Cardiac septum (tissue), 1 donor: ENCODE measurements around the gene PLEKHN1. TPM values are rescaled to one million over a fixed set of nuclear protein-coding genes. Genes with fewer than 3 reads are reported as not detected.
"Not testable (repeated sequence)": the region's sequence is repeated elsewhere in the genome, so short reads cannot be mapped to it uniquely, and the experiment has no call there.

Experiments used
- DNase-seq: peaks from one replicate; pipeline ENCODE4 v3.0.0-alpha.2; 2020; ENCODE audit warnings: low spot score
- intact Hi-C: fragments of 100-400 bp; cut with DNase I; formaldehyde crosslinking; loops from one replicate; pipeline ENCODE4 v1.14.0; 2022
- total RNA-seq: library from RNA; stranded (reverse); fragmentation: NEBNext Ultra II Directional; extraction: Animal tissue kit (Norgen Biotek cat#: 25700); gene quantifications from one replicate; pipeline ENCODE4 v1.2.1, GENCODE V29; 2021
- donor health status: DM: no; HTN: no; CAD: no.

PLEKHN1 gene
- total RNA-seq, 1 donor from 2014 or later, result not detected

DNA sequence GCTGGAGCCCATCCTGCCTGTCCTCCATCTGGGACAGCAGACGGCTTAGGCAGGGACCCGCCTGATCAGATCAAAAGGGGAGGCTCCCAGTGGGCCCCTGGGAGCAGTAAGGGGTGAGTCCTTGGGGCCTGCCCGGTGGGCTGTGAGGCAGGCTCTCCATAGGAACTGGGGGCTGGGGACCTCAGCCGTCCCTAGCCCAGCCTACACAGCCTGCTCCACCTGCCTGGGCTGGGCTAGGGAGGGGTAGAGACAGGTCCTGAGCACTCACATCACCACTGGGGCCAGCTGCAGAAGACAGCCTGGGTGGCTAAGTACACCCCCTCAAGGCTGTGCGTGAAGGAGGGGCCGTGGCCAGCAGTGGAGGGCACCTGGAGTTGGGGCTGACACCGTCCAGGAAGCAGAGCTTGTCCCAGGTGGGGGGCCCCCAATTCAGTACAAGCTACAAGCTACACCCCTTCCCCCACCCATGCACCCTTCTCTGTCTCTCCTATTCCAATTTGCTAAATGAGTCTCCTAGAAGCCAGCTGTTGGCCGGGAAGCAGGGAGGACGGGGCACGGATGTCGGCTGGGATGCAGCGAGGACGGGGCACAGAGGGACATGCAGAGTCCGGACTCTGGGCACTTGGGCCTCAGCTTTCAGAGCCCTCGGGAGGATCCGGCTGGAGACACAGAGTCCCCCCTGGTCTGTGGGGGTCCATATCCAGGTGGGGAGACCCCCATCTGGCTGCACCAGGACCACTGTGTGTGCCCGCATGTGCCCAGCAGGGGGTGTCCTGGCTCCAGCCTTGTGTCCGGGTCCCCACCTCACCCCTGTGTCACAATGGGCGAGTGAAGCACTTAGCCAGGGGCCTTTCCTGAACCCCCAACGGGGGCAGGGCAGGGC, 48.8 kb downstream of the PLEKHN1 start:
- intact Hi-C loops, result loop anchor here (10.0 kb wide), 1 partner anchor 50 kb away; no protein-coding TSS in a partner anchor
- no peak for DNase-seq

DNA sequence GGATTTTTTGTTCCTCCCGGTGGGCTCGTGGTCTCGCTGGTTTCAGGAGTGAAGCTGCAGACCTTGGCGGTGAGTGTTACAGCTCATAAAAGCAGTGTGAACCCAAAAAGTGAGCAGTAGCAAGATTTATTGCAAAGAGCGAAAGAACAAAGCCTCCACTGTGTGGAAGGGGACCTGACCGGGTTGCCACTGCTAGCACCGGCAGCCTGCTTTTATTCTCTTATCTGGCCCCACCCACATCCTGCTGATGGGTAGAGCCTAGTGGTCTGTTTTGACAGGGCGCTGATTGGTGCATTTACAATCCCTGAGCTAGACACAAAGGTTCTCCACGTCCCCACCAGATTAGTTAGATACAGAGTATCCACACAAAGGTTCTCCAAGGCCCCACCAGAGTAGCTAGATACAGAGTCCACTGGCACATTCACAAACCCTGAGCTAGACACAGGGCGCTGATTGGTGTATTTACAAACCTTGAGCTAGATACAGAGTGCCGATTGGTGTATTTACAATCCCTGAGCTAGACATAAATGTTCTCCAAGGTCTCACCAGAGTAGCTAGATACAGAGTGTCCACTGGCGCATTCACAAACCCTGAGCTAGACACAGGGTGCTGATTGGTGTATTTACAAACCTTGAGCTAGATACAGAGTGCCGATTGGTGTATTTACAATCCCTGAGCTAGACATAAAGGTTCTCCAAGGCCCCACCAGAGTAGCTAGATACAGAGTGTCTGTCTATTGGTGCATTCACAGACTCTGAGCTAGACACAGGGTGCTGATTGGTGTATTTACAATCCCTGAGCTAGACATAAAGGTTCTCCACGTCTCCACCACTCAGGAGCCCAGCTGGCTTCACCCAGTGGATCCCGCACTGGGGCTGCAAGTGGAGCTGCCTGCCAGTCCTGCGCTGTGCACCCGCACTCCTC, 51.4 kb downstream of the PLEKHN1 start:
- DNase-seq, result not testable (repeated sequence)
- intact Hi-C loops, result loop anchor here (2.0 to 10.0 kb wide), 2 partner anchors 17 to 47 kb away; partner anchors contain the start of gene HES4

DNA sequence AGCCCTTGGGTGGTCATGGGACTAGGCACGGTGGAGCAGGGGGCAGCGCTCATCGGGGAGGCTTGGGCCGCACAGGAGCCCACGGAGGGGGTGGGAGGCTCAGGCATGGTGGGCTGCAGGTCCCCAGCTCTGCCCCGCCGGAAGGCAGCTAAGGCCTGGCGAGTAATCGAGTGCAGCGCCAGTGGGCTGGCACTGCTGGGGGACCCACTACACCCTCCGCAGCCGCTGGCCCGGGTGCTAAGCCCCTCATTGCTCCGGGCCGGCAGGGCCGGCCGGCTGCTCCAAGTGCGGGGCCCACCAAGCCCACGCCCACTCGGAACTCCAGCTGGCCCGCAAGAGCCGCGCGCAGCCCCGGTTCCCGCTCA, 52.0 kb downstream of the PLEKHN1 start:
- intact Hi-C loops, result loop anchor here (2.0 to 10.0 kb wide), 2 partner anchors 18 to 46 kb away; partner anchors contain the start of gene HES4

DNA sequence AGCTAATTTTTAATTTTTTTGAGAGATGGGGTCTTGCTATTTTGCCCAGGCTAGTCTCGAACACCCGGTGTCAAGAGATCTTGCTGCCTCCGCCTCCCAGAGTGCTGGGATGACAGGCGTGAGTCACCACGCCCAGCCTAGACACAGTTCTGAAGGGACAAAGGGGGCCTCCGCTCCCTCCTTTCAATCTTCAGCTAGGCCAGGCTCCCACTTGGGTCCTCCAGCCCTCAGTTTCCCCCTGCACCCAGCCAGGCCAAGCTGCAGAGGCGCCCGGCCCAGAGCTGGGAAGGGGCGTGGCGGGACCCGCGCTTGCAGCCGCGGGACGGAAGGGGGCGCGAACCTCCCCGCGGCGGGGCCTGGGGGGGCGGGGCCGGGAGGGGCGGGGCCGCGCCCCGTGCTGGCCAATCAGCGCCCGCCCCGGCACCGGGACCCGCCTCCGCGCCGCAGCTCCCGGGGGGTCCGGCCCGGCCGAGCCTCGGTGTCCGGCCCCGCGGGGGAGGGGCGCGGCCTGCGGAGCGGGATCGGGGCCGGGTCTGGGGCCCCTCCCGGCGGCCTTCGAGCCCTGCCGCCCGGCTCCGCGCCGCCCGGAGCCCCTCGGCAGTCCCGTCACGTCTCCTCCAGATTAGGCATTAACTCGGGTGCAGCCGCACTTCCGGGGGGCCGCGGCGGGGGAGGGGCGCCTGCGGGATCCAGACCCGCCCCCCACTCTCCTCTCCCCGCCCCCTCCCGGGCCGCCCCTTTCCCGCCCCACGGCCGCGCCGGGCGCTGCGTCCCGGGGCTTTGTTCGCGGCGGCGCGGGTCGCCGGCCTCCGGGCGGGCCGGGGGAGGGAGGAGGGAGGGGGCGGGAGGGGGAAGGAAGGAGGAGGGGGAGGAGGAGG, 53.1 kb downstream of the PLEKHN1 start:
- intact Hi-C loops, result loop anchor here (2.0 to 10.0 kb wide), 2 partner anchors 19 to 45 kb away; partner anchors contain the start of gene HES4
- DNase-seq, result peak; percentile 89

More for the DNA sequence above, 52.0 kb downstream of the PLEKHN1 start:
- not testable (repeated sequence) for DNase-seq

- DNase-seq, result no peak
- intact Hi-C loops, result loop anchor here (2.0 to 10.0 kb wide), 3 partner anchors 19 to 97 kb away; partner anchors contain the start of genes C1orf159 and HES4
These were observed 53.7 kb downstream of the PLEKHN1 start, which contains the start of gene AGRN for GRCh38 chr1:1020000-1020404. Gene AGRN (plus strand): TSS chr1:1020120. CDS start chr1:1020173, 53 bp downstream.

GRCh38 chr1:1020415-1021009, 54.2 kb downstream of the PLEKHN1 start:
- intact Hi-C loops, result loop anchor here (5.0 kb wide), 1 partner anchor 97 kb away; the partner anchor contains the start of gene C1orf159
- DNase-seq, result no peak

- intact Hi-C loops, result loop anchor here (5.0 kb wide), 1 partner anchor 96 kb away; the partner anchor contains the start of gene C1orf159
- no peak for DNase-seq
These were observed 55.0 kb downstream of the PLEKHN1 start for GRCh38 chr1:1021010-1021919.

DNA sequence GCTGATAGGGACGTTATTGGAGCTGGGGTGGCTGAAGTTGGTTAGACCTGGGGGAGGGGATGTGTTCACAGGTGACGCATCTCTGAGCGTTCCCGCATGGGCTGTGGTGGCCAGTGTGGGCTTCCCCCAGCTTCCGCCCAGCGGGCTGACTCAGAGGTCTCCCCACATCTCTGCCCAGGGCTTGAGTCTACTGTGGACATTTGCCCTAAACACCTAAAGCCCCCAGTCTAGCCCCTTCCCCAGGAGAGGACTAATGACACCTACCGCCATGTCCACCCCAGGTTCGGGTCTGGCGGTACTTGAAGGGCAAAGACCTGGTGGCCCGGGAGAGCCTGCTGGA, 55.6 kb downstream of the PLEKHN1 start:
- no peak for DNase-seq
- intact Hi-C loops, result loop anchor here (5.0 kb wide), 1 partner anchor 95 kb away; the partner anchor contains the start of gene C1orf159

- intact Hi-C loops, result loop anchor here (5.0 kb wide), 1 partner anchor 95 kb away; the partner anchor contains the start of gene C1orf159
- no peak for DNase-seq
These were observed 56.2 kb downstream of the PLEKHN1 start for GRCh38 chr1:1022302-1023009.

- intact Hi-C loops, result loop anchor here (5.0 kb wide), 1 partner anchor 94 kb away; the partner anchor contains the start of gene C1orf159
- no peak for DNase-seq
These were observed 57.4 kb downstream of the PLEKHN1 start for GRCh38 chr1:1023700-1024099.

- intact Hi-C loops, result loop anchor here (5.0 kb wide), 1 partner anchor 93 kb away; the partner anchor contains the start of gene C1orf159
- no peak for DNase-seq
These were observed 58.0 kb downstream of the PLEKHN1 start for GRCh38 chr1:1024149-1024770.

DNA sequence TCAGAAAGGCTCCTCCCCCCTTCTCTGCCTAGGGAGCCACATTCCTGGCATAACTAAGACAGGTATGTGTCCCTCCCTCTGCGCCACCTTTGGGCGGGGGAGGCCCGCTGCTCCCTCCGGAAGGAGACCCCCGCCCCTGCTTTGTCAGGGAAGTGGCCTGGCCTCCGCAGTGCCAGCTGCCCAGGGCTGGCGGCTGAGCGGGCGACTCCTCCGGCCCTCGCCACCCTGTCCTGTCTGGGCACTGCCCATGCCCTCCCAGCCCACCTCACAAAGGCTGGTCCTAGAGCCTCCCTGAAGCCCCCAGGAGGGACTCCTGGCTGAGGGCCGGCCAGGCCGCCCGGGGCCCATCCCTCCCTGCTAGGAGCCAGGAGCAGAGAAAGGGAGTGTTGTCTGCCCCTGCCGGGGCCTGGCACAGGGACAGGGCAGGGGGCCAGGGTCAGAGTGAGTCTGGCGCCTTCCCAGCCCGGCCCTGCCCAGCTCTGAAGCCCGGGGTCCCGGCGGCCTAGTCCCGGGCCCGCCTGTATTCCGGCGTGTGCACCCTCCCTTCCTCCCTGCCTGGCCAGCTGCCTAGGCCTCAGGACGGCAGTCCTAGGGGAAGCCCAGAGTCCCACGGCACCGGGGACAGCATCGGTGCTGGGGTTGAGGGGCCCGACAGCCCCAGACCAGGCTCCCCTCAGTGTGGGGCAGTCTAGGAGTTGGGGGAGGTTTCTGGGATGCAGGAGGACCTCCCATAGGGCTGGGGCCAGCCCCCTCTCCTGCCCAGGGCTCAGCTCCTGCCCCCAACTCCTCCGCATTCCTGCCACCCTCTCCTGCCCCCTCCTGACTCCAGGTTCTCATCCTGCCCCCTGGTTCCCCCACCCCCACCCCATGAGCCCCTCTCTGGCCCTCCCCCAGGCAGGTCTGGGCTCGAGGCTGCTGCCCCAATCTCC, 58.8 kb downstream of the PLEKHN1 start:
- intact Hi-C loops, result loop anchor here (5.0 kb wide), 1 partner anchor 92 kb away; the partner anchor contains the start of gene C1orf159
- no peak for DNase-seq
